Activated CD4-positive, alpha-beta T cell treated with anti-CD3 and anti-CD28 coated beads for 48 hours (primary cell): ENCODE data around the gene C17orf113.
A peak's percentile ranks its signal among the peaks of the same experiment; 100 is the strongest.
"Not testable (repeated sequence)": the region's sequence is repeated elsewhere in the genome, so short reads cannot be mapped to it uniquely, and the experiment has no call there.

Source experiments
- DNase-seq: peaks from one replicate; pipeline ENCODE4 v3.0.0-alpha.2; 2020

Gene C17orf113

DNA sequence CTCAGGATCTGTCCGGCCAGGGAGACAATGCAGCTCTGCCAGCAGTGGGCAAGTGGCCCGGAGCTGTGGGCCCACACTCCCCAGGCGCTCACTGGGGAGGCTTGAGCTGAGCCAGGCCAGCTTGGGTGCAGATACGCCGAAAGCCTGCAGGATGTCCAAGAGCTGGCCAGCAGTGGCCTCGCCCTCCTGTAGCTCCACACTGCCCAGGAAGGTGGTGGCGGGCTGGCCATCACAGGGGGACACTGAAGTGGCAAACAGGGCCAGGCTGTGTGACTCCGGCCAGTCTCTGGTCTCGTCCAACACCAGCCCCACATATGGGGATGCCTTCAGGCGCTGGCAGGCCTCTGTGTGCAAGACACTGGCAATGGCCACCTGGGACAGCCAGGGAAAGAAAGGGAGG is 9.6 kb downstream of the C17orf113 start:
- DNase-seq: no peak

DNA sequence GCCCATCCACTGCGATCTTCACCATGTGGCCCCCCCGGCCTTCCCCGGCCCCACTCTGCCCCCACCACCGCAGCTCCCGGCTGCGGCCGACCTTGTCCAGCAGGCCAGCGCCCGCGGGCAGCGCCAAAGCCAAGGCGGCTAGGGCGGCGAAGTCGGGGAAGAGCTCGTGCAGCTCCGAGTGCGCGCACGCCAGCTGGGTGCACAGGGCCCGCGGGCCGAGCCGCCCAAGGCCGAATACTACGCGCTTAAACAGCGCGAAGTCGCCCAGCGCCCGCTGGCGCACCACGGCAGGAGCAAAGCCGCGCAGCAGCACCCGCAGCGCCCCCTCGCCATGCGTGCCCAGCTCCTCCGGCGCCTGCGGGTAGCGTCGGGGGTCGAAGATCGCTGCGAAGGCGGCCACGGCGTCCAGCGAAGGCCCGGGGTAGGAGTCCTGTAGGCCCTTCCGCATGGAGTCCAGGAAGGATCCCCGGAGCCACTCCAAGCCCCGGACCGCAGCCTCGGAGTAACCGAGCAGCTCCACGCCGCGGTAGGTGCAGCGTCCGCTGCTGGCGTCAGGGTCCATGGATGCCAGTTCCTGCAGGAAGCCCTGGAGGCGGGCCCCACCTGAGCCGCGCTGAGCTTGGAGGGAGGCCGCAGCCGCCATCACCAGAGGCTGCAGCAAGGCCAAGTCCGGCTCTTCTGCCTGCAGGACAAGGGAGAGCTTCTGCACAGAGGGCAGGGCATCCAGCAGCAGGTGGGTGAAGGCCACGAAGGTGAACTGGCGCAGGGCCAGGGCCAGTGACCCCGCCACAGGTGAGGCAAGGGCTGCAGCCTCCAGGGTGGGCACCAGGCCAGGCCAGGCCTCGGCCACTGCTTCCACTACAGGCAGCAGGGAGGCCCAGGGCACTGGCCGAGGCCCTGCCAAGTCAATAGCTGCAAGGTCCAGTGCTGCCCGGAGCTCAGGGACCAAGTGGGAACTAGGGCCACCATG is 10.3 kb downstream of the C17orf113 start:
- no peak for DNase-seq

DNA sequence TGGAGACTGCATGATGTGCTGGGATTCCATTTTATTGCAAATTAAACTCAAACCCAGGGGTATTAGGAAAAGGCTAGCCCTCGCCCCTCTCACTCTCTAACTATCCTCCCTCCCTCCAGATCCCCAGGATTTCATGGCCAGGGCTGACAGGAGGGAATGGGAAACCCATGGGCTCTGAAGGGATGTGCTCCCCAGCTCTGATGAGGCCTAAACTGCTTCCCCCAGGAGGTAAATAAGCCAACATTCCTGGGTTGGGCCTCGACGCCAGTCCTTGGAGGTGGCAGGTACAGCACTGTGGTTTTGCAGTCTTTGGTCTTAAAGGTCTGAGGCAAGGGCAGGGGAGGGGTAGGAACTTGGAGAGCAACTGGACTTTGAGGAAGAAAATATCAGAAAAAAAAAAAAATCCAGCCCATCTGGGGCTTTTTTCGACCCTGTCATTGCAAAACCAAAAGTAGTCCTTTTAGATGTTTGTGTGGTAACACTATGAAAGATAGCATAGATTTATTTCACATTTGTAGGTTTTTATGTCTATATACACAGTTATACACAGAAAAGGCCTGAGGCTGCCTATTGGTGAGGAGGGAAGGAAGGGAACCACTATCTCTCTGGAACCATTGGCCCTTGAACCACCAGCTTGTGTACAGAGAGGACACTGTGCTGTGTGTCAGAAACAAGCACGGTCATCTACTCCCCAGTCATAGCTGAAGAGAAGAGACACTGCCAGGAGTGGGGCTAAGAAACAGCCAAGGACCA is 12.0 kb downstream of the C17orf113 start:
- DNase-seq: no peak

DNA sequence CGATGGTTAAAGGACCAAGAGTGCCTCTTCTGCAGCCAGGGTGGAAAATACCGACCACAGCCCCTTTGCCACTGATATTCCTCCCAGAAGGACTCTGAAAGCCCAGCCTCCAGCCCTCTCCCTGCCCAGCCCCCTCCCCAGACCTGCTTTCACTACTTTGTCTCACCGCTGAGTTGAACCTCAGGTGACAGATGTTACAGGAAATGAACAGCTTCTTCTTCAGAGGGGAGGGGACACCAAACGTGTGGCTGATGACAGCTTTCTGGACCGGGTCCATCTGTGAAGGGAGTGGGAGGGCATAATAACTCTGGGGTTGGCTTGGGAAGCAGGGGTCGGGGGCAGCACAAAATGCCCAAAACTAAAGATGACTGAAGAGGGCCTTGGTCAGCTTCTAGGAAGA is 16.3 kb downstream of the C17orf113 start:
- no peak for DNase-seq

DNA sequence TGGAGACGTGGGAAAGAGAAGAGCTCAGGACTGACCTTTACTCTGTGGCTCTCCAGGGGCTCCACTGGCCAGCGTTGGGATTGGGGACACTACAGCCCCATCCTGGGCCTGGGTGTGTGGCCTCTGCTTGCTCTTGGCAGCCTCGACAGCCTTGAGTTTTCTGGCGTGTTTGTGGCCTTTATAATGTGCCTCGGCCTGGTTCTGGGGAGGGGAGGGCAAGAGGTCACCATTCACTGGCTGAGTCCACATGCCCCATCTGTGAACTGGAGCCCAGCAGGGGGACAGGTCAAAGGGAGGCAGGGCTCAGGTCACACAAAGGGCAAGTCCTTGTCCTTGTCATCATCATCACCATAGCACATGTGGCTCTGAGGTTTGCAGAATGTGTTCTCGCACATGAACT is 18.8 kb downstream of the C17orf113 start:
- DNase-seq: no peak

DNA sequence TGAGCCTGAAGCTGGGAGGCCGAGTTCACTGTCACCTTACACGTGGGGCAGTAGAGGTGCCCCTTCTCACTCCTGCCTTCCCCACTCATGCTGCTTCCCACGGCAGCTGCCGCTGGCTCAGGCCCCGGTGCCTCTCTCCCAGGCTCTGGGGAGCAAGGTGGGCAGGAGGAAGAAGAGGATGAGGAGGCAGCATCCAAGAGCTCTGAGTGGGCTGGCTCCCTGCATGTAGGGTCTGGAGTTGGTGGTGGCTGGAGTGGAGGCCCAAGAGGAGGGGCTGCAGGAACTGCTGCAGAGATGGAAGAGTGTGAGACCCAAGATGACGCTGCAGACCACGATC is 21.6 kb downstream of the C17orf113 start:
- no peak for DNase-seq

DNA sequence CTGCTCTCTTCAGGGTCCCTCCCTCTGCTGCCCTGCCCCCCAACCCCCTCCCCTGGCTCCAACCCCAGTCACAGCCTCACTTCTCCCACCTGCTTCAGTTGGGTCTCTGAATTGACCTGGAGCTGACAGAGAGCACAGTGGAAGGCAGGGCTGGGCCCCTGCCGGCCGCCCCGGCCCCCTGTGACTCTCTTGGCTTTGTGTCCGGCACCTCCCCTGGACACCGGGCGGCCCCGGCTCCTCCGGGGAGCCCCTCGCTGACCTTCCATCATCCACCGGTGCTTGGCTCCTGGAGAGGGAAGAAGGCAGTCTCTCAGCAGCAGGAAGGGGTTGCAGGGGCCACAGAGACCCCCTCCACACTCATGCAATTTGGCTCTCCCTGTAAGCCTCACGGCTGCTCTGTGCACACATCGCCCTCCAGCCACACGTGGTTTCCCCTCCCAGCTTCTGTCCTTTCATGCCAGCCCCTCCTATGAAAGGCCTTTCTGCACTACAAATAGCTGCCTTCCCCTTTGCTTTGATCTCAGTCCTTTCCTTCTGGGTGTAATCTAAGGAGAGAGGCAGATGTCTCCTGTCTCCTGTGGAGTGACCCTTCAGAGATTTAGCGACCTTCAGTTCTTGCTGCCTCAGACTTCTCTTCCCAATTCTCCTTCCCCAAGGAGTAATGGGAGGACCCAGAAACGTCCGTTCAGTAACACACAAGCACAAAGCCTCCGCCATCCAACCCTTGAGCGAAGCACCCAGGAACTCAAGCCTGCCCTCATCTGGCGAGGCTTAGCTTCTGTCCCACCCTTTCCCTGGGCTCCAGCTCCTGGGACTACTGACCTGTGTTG is 22.2 kb downstream of the C17orf113 start:
- DNase-seq: no peak

DNA sequence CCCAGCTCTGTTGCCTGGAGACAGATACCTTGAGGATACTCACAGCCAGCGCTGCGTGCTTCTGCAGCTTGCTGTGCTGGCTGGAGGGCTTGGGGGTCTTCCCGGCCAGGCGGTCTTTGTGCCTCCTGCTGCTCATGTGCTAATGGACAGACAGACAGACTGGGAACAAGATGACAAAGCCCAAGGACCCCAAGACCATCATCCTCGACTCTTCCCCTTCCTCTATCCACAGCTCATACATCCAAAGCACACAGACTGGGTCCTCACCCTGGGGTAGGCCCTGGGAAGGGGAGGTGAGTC is 22.9 kb downstream of the C17orf113 start:
- DNase-seq: no peak

DNA sequence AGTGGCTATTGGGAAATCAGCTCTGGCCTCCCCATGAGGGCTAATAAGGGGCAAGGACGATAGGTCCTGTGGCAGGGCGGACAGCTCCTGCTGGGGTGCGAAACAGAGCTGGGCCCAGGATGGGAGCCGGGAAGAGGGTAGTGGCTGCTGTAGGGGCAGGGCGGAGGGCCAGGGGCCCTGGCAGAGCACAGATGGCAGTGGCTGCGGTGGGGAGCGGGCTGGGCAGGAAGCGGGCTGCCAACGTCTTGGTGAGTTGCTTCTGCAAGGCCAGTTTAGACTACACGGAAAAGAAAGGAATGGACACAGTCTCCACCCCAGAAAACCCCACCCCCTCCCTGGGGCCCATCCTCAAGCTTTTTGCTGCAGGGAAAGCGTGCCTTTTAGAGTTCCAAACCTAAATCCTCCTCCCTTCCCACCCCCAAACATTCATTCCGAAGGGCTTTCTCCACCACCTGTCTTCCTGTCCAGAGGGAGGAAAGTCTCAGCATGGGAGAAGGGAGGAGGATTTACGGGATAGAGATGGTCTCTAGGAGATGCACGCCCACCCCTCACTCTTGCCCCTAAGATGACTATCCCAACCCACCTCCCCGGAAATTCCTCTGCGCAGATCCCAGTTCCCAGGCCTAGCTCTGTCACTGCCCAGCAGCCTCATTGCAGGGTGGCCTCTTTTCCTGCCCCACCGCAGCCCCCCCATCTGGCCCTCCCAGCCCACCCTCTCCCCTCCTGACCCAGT is 23.4 kb downstream of the C17orf113 start:
- DNase-seq: no peak

DNA sequence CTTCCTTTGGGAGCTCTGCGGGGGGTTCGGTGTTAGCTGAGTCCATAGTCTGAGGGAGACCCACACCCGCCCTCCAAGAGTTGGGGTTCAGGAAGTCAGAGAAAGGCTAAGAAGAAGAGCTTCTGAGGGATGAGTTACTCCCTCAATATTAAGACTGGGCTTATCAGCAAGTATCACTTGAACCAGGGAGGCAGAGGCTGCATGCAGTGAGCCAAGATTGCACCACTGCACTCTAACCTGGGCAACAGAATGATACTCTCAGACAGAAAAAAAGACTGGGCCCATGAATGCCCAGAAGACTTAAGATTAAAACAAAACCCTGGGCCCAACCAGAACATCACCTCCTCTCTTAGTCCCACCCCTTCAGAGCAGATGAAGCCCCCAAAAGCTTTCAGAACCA is 24.5 kb downstream of the C17orf113 start:
- no peak for DNase-seq

DNA sequence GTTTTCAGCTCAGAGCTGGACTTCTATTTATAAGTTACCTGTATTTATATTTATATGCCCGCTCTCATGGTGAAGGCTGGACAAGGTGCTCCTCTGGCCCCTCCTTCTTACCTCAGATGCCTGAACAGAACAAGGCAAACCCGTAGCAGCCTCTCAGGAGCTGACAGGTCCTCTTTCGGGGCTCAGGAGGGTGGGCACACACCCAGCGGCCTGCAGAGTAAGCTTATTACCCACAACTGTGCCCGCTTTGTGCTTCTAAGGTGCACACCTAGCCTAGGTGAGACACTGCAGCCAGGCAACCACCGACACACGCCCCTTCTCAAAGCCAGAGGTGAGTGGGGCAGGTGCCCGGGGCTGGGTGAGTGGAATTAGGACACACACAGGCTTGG is 25.2 kb downstream of the C17orf113 start:
- DNase-seq: no peak

DNA sequence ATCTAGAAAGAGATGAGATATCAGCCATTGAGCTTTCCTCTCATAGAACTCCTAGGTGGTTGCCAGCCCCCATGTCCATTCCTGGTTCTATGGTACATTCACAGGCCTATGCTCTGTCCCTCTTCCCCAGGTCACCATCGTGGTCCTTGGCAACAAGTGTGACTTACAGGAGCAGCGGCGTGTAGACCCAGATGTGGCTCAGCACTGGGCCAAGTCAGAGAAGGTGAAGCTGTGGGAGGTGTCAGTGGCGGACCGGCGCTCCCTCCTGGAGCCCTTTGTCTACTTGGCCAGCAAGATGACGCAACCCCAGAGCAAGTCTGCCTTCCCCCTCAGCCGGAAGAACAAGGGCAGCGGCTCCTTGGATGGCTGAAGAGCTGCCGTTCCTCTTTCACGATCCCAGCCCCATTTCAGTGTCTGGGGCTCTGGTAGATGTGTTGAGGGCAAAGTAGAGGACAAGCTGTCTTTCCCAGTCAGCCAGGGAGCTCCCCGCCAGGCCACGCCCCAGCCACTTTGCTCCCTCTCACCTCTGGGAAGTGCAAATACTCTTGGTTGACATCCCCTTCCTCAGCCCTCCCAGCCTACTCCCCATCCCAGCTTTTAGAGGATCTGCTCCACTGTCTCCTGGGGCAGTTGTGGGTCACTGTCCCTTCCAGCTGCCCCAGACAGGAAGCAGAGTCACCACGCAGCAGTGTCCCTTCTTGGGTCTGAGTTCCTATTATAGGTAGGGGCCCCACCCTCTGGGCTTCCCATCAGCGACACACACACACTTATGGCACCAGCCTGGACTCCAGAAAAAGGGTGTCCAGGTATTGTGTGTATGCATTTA is 26.7 kb downstream of the C17orf113 start:
- no peak for DNase-seq

DNA sequence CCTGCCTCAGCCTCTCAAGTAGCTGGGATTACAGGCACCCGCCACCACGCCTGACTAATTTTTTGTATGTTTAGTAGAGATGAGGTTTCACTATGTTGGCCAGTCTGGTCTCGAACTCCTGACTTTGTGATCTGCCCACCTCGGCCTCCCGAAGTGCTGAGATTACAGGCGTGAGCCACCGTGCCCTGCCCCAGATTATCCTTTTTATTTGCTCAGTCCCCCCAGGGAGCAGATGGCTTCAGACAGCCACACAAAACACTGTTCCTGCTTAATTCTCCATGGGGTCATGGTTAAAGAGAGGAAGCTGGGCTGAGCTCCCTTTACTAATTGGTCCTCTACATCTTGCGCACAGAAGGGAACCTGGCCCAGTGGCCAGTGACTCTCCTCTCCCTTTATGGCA is 29.6 kb downstream of the C17orf113 start:
- not testable (repeated sequence) for DNase-seq

DNA sequence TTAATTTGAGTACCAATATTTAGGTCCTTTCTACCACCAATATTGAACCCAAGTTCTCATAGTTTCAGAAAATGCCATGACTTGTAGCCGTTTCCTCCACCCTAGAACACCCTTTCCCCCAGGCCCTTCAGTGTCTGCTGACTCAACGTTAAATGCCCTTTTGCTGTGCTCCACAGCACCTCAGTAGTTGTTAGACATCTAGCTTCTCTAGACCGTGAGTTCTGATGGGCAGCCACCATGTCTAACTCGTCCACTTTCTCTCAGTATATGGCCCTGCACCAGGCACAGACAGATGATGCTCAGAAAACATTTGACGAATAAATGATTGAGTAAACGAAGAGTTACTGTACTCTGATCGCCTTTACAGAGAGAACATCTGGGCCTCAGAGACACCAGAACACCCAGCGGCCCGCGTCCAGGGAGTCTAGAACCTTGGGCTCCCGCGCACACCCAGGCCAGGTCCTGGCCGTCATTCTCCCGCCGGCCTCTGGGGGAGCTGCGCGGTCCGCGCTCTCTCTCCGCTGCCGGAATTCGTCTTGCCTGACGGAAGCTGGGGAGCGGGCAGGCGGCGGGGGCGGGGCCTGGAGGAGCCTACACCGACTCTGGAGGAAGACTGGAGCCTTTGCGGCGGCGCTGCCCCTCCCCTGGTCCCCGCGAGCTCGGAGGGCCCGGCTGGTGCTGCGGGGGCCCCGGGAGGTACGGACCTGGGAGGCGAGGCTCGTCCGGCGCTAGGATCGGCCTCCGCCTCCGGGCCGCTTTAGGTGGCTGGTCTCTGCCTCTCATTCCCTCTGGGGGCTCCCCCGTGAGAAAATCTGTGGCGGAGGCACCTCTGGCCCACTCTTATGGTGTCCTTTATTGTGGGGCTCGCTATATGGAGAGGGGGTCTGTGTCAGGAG is 30.6 kb downstream of the C17orf113 start, which contains the start of gene NKIRAS2:
TSS of gene NKIRAS2 (plus strand) at position 582 of the 896 bp plus-strand sequence. CDS start 1,488 bp downstream, outside the sequence.
- peak; percentile 97 for DNase-seq

DNA sequence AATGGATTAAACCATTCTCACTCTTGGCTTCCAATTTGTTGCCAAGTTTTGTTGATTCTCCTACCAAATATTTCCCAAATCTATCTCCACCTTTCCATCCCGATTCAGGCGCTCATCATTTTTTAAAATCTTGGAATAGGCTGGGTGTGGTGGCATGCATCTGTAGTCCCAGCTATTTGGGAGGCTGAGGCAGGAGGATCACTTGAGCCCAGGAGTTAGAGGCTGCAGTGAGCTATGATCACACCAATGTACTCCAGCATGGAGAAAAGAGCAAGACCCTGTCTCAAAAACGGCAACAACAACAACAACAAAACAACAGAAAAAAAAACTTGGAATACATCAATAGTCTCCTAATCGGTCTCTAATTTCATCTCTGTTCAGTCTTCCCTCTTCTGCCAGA is 31.4 kb downstream of the C17orf113 start:
- DNase-seq: no peak

DNA sequence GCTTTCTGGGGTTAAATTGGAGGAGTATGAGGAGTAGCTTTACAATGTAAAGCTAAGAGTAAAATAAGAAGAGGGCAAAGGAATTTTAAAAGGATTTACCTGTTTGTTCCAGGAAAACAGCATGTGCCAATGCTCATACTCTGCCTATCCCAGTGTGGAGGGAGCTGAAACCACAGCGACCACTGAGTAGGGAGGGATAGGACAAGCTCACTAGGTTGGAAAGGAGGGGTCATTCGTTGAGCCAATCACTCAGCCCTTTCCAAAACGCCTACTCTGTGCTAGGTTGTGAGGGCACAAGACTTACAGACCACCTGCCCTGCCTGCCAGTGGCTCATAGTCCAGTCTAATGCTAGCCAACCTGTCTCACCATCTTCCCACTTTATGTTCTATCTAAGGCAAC is 32.1 kb downstream of the C17orf113 start:
- DNase-seq: no peak

DNA sequence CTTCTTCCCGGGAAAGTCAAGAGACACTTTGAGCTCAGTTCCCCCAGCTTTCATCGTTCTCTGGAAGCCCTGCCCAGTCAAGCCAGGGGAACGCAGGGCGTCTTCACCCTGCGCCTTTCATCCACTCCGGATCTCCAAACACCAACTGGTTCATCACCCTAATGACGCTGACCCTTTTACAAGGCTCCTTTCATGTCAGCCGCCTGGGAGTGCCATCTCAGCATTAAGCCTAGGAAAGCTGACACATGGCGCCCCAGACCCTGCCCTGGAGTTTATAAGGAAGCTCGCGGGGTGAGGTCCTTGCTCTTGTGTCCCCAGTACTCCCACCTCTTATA is 32.6 kb downstream of the C17orf113 start:
- DNase-seq: peak; percentile 50

DNA sequence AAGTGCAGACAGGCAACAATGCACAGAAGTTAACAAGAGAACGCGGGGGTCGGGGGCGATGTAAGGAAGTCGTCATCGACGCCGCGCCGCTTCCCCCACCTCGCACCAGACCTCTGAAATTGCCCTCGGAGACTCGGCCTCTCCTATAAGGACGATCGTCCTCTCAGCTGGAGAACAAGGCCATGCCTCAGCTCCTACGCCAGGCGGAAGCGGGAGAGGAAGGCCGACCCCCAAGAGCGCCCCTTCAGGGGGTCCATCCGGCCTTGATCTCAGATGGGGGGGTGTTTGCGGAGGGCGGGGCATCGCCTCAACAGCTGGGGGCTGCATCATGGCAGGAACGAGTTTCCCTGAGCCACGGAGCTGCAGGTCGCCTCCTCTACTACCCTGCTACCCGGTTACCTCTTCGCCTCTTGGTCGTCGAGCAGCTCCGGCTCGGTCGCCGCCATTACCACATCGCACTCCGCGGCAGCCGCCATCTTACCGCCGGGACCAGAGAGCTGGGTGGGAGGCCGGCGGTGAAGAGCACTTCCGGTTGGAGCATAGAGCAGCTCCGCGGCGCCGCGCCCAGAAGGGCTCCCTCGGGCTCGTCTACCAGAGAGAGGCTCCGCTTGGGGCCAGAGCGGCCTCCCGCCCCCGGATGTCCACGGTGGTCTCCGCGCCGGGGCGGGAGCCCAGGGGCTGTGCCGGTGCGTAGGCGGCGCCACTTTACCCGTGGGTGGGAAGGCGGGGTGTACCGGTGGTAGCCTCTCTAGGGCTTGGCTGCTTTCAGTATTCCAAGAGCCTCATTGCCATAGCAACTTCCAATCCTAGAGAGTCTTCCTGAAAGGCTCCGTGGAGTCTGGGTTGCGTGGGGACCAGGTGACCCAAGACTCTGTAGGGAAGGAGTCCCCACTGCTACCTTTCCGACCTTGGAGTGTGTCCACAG is 33.2 kb downstream of the C17orf113 start, which contains the start of gene DNAJC7:
TSS of gene DNAJC7 (minus strand) at position 499 of the 925 bp plus-strand sequence. CDS start at position 476, 23 bp downstream.
- DNase-seq: peak; percentile 93

DNA sequence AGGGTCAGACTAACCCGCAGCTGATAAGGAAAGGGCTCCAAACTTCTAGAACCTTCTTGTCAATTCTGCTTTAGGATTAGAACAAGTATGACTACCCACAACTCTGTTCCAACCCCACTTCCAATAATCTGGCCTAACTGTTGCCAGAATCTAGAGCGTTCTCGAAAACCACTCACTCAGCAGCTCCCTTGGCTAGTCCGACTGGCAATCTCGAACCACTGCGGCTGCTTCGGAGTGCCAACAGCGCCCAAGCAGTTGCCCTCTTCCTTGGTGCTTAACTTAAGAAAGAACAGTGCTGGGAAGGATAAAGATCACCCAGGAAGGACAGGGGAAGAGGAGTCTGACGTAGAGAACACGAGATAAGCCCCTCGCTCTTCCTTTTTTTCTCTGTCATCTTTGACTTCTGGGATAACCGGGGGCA is 34.0 kb downstream of the C17orf113 start:
- peak; percentile 32 for DNase-seq
